ENCODE measurements around the gene PPP1R2.
"Not testable (repeated sequence)": the region's sequence is repeated elsewhere in the genome, so short reads cannot be mapped to it uniquely, and the experiment has no call there.

The PPP1R2 gene

DNA sequence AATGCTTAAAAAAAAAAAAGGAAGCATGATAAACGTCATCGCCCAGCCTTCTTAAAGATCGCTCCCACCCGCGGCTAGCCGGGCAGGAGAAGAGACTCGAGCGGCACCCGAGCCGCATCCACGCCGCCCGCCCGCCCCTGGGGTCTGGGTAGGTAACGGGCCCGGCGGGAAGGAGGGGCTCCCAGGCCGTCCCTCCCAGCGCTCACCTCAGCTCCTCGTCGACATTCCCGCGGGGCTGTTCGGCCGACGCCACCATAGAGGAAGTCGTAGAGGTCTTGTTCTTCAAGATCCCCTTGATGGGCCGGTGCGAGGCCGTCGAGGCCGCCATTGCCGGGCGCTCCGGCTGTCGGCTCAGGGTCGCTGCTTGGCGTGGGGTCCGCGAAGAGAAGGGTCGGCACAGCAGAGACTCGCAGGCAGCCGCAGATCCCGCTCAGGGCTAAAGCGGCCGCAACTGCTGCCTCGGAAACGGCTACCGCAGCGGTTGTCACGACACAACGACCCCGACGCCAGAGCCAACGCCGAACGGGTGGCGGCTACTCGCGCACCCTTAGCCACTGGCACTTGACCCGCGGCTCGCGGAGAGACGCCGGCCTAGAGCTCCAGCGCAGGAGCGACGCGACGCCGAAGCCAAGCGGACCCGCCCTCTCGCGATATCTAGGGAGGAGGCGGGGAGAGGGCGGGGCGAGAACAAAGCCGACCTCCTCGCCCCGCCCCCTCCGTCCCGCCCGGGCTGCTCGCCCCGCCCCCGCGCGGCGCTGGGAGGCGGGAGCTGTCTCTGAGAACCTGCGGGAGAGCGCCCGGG lies at the start of gene PPP1R2:
TSS of gene PPP1R2 (minus strand) at position 628 of the 802 bp plus-strand sequence. CDS start at position 328, 300 bp downstream.
- DNase-seq = peak; percentile 90

DNA sequence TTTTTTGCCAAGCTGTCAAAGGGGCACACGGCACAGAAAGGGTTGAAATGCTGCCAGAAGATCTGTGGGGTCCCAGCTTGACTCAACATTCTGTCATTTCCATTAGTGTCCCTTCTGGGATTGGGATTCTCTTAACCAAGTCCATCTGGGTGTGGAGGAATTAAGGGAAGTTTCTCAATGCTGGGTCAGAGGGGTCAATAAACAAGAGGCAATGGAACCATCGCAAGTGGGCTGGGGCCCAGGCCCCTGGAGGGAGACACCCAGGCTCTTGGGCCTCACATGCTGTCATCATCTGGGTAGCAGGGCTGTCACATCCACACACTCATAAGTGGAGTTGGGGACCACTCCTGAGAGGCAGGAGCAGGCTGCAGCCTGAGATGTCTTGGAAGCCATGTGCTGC lies 48.7 kb upstream of the PPP1R2 start:
- DNase-seq = no peak

DNA sequence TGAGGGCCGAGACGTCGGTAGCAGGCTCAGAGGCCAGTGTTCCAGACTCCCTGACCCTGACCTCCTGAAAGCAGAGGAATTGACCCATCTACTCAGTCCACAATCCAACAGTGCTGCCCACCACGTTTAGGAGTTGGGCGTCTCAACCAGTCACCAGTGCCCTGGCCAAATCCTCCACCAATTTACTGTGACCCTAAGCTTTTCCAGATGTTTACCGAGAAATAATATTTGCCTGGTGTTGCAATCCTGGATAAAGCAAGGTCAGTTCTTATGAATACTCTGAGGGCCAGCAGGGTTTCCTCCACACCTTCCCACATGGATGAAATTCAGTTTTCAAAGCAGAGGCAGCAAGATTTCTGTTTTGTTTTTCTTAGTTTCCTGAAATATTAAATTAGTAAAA lies 48.1 kb upstream of the PPP1R2 start:
- no peak for DNase-seq

DNA sequence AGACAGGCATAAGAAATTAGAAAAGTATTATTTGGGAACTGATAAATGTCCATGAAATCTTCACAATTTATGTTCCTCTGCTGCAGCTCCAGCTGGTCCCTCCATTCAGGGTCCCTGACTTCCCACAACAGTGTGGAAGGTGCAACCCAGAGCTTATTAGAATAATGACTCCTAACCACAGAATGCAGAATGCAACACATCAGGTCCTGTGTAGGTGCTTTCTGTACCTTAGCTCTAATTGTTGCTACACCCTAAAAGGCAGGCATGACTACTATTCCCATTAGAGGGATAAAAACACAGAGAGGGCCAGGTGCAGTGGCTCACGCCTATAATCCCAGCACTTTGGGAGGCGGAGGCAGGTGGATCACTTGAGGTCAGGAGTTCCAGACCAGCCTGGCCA lies 47.3 kb upstream of the PPP1R2 start:
- DNase-seq = not testable (repeated sequence)

DNA sequence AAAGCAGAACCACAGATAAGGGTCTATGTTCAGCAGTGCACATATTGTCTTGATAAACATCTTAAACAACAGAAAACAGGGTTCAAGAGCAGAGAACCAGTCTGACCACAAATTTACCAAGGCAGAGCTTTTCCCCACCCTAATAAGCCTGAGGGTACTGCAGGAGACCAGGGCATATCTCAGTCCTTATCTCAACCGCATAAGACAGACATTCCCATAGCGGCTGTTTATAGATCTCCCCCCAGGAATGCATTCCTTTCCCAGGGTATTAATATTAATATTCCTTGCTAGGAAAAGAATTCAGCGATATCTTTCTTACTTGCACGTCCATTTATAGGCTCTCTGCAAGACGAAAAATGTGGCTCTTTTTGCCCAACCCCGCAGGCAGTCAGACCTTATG lies 46.7 kb upstream of the PPP1R2 start:
- DNase-seq = not testable (repeated sequence)

DNA sequence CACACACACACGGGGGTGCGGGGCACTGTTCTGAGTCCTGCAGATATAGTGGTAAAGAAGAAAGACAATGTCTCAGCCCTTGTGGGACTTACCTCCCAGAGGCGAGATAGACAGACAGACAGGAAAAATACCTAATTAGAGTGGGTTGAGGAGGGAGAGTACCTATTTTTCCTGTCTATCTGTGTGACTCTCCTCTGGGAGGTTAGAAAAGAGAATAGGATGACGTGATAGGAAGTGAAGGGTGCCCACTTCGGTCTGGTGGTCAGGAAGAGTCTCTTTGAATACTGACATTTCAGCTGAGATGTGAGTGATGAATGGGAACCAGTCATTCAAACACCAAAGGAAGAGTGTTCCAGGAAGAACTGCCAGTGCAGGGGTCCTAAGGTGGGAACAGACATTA lies 44.7 kb upstream of the PPP1R2 start:
- no peak for DNase-seq

DNA sequence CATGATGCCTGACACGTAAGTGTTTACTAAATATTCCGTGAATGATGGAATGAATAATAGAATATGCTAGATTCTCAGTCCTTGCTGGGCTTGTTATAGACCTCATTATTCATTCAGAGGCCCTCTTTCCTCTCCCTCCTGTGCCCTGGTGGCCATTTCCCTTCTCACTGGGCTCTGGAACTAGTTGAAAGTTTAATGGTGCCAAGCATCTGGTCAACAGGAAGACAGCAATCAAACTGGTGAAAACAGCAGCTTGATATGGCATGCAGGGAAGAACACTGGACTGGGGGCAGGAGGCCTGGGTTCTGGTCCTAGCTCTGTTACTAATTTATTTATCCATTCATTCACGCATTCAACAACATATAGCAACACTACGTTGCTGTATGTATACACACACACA lies 44.3 kb upstream of the PPP1R2 start:
- no peak for DNase-seq

DNA sequence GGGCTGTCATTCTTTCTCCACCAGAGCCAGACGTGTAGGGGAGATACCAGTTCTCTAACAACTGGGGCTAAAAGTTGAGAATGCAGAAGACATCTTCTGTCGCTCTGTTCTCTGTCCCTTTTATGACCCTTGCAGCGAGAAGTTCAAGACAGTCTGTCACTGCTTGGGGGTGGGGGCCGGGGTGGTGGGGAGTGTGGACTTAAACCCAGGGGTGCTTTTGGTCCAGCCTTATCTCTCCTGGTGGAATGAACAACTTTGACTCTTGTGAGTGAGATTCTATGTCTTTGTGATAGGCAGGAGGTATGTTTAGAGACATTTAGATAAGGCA lies 41.4 kb upstream of the PPP1R2 start:
- DNase-seq = no peak

DNA sequence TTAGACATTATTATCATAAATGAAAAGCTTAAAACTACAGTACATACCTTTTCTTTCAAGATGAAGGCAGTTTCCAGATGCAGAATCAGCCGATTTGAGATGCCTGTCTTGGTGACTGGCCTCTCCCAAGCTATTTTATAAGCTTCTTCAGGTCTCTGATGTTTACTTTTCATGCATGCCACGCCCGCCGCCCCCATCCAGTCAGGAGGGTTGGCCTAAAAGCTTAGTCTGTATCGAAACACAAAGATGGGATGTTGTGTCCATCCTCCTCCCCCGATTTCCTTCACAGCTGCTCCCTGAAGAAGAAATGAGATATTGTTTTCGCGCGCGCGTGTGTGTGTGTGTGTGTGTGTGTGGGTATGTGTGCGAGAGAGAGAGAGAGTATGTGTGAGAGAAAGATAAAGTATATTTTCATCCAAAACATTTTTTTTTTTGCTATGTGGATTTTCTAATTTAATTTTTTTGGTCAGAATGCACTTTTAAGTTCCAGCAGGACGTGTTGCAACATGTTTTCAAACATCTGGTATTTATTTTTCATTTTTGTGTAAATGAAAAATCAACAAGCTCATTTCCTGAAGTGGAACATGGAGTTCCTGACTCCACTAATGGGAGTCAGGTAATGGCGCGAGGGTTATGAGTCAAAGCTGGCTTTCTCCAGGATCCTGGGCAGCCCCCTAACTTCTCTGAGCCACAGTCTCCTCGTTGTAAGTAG lies 40.9 kb upstream of the PPP1R2 start, which contains the start of gene APOD:
TSS of gene APOD (minus strand) at position 110 of the 712 bp plus-strand sequence. CDS start 4,479 bp downstream, outside the sequence.
- no peak for DNase-seq

DNA sequence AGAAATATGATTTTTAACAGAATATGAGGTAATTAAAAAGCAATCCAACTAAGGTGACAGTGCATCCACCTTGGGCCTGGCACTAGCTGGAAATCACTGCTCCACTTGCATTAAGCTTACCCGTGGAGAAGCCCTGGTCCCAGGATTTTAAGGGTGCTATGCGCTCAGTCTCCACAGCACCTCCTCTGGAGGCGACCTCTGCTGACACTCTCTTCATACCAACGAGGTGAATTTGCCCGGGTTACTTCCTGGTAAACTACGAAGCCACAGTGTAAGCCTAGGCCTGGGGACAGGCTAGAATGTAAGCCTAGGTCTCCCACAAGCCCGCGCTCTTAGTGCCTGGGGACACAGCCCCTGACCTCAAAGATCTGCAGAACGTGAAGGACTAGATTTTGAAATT lies 39.8 kb upstream of the PPP1R2 start:
- no peak for DNase-seq

DNA sequence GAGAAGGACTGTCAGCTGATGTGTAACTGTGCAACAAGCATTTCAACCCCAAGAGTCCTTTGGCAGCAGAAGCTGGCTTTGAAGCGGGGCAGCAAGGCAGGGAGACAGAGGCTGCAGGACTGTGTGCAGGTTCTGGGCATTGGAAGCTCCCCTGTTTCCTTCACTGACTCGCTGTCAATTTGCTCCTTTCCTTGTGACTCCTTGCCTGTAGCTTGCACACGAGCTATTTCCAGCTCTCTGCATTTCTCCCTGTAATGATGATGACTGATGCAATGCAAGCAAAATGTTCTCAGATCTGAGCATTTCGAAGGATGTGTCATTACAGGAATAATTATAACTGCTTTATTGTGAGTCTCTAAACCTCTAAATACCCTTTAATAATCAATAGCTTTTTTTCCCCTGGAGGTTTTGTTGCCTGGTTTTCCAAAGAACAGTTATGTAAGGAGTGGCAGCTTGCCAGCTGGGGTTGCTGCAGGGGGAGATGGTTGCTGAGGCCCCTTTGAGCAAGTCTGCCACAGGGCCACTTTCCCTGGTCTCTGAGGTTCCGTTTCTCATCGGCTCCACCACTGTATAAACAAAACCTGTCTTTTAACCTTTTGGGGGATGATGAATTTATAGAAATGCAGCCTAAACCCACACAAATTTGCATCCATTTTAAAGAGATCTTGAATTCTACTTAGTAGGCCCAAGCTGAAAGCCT lies 37.8 kb upstream of the PPP1R2 start:
- no peak for DNase-seq

DNA sequence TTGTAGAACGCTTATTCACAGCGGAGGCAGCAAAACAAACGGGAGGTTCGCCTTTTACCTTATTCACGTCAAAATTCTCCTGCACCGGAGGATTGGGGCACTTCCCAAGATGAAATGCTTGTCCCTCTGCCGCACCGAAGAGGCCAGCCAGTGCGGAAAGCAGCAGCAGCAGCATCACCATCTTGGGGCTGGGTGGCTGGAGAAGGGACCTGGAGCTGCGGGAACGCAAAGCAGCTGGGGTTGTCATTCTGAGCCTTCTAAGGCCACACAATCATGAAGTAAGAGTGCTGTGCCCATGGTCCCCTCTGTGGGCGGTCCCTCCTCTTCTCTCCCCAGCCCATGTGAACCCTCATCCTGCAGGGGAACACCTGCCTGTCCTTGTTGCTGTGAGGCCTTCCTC lies 36.2 kb upstream of the PPP1R2 start:
- DNase-seq = no peak

DNA sequence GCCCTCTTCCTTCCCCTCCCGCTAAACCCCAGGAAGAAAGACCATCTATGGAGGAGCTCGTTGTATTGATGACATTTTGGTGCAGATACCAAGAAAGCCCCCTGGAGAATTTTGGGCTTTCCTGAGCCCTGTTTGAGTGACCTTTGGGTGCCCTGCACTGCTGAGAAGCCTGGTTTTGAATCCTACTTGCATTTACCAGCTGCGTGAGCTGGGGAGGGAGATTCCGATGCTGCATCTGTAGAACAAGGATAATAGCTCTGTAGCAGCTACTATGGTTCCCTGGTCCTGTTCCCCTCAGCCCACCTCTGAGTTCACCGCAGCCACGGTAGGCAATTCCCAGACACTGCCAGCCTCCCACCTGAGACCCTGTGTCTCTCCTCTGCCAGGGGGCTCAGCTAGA lies 35.4 kb upstream of the PPP1R2 start:
- no peak for DNase-seq

DNA sequence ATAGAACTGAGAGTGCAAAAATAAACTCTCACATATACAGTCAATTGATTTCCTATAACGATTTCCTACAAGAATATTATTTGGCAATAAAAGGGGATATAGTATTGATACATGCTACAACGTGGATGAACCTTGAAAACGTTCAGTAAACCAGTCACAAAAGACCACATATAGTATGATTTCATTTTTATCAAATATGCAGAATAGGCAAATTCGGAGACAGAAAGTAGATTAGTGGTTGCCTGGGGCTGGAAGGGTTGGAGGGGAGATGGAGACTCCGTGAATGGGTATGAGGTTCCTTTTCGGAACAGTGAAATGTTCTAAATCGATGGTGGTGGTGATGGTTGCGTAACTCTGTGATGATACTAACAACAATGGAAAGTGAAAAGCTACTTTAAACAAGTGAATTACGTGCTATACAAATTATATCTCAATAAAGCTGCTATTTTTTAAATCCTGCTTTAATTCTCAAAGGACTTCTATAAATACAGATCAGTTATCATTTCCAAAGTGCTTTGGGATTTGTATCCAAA lies 34.6 kb upstream of the PPP1R2 start:
- no peak for DNase-seq

DNA sequence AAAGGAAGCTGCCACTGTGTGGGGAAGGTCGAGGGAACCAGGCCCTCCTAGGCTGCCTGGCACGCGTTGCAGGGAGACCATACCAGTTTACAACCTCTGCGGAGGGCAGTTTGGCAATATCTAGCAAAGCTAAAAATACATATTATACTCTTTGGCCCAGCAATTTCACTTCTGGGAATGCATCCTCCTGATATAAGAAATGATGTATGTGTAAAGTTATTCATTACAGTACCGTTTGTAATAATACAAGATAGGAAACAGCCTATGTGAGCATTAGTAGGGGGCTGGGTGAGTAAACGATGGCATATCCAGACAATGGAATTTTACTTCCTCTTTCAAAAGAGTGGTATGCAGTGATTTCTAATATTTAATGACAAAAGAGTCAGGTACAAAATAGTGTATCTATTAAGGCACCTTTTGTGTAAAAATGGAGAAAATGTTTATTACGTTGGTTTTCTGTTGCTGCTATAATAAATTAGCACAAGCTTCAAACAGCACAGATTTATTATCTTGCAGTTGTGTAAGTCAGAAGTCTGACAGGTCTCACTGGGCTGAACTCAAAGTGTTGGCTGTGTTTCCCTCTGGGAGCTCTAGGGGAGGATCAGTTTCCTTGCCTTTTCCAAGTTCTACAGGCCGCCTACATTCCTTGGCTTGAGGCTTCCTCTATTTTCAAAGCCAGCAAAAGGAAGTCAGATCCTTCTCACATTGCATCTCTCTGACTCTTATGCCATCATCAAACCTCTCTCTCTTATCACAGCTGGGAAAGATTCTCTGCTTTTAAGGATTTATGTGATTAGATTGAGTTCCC lies 31.6 kb upstream of the PPP1R2 start:
- no peak for DNase-seq

DNA sequence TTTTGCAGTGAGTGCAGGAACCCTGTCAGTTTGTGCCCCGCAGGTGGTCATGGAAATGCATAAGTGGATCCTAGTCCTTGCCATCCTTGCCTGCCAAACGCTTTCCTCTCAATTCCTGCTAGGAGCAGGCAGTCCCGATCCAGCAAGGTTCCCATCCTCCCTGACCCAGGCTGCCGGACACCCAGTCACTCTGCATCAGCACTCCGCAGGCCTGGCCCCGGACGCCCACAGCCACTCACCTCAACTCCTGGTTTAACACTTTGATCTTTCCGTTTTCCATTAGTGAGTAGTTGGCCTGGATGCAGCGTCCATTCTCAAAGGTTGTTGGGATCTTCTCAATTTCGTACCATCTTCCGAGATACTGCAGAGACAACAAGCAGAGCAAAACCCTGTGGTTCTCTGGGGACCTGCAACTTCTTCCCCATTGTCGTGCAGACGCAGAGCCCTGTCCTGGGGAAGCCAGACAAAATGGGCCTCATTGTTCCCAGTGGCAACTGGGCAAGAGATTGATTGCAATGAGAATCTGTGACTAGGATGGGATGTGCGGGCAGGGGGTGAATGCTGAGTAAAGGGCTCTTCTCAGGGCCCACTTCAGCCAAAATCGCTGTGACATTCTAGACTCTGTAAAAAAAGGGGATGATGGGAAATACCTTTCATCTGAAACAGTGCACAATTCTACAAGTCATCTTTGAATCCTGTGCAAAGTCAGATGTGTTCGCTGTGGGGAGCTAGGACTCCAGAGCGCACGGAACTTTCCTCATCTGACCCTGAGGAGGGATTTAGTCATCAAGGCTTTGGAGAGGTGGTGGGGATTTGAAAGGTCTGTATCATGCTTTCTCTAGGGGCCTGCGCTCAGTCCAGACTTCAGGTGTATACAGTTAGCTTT lies 30.7 kb upstream of the PPP1R2 start:
- DNase-seq = no peak

DNA sequence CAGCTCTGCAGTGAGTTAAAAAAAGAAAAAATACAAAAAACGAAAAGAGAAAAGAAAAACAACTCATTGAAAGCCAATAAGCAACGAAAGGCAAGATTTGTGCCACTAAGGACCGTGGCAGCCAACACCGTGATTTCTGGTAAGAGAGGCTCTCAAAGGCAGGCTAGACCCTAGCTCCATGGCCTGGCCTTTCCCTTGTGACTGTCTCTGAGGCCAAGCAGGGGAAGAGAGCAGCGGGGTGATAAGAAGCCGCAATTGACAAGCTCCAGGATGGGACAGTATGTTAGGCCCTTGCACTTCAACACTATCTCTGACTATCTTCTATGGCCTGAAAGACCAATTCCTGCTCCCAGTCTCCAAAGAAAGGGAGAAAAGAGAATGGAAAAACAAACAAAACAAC lies 28.2 kb upstream of the PPP1R2 start:
- DNase-seq = no peak

DNA sequence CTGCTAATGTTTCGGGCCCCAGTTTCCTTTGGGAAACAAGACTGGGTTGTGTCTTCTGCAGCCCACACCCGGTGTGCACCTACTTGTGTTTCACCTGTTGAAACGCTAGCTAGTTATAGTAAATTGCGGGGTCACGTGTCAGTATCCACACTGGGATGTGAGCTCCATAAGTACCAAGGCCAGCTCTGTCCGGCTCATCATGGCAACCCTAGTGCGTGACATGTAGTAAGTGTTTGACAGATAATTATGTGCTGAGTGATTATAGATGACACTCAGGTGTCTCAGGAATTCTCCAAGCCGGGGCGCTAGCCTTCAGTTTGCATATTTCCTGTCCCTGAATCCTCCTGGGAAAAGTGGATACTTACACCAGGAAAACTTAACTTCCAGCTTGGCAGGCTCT lies 27.8 kb upstream of the PPP1R2 start:
- DNase-seq = no peak

DNA sequence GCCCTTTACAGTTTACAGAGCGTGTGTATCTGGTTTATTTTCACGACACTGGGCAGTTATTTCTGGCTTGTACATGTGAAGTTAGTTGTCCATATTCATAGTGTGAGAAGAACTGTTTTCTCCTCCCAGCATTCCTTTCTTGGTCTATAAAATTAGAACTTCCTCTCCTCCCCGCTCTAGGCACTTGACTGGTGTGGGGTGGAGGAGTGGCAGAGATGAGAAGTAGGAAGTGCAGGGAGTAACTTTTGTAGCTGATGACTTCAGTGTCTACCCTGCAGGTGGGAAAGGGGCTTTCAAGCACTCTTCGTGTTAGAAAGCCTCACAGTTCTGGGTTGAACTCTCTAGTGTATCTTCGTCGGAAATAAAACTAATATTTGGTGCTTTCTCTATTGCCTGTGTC lies 27.2 kb upstream of the PPP1R2 start:
- no peak for DNase-seq

DNA sequence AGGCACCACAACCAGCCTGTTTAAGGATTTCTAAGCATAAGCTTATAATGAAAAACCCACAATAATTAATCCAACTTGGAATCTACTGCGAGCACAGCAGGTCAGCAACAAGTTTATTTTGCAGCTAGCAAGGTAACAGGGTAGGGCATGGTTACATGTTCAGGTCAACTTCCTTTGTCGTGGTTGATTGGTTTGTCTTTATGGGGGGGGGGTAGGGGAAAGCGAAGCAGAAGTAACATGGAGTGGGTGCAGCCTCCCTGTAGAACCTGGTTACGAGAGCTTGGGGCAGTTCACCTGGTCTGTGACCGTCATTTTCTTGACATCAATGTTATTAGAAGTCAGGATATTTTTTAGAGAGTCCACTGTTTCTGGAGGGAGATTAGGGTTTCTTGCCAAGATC lies 25.5 kb upstream of the PPP1R2 start:
- no peak for DNase-seq

DNA sequence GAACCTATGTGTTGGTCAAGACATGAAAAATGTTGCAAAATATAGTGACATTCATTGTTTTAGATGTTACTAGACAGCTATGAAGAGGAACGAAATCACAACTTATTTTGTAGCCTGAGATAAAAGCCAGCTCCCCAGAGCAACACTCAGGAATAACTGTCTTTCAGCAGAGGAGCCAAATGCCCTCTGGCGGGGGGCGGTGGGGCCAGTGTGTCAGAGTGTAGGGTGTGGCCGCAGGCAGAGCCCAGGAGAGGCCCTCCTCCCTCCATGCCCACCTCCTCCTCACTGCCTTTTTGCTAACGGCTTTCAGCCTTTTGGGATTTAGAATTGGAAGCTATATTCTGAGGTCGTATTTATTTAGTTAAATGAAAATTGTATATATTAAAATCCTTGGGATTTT lies 23.7 kb upstream of the PPP1R2 start:
- DNase-seq = no peak

DNA sequence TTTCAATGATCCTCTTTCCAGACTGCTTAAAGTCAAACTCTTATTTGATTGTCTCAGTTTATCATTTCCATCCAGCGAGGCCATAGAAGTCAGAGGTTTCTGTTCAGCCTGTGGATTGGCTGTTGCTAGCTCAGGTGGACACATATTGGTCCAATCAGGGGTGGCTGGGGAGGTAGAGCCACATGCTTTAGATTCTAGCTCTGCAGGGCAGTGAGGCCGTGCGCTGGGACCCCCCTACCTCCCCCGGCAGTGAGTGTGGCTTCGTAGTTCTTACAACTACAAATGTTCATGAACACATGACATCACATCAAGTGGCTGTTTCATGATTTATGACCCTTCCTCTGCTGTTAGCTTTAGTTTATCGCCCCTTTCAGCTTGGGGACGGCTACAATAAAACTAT lies 22.6 kb upstream of the PPP1R2 start:
- DNase-seq = no peak

Measured in CD4-positive, alpha-beta T cell treated with Interleukin-1 beta for 1 hour (primary cell).